PFSK-1 (cell line): Measurements from ENCODE around the gene TSFM.
A peak's percentile ranks its signal among the peaks of the same experiment; 100 is the strongest.

Experiments used
- POLR2AphosphoS5 ChIP-seq: IDR thresholded peaks from 2 replicates; pipeline ENCODE4 v1.6.1; 2012; ENCODE audit warnings: low read depth, mild to moderate bottlenecking, control low read depth, low read length, moderate library complexity
- REST ChIP-seq, 2 experiments: IDR thresholded peaks; 2 replicates each; pipeline versions ENCODE4 v1.6.1 to v1.8.0; 2011 to 2012; ENCODE audit warnings: low read depth in 2 of 2, low read length in 2 of 2, control low read depth in 1 of 2, inconsistent platforms in 1 of 2, mild to moderate bottlenecking in 1 of 2, moderate library complexity in 1 of 2; ENCODE audit not compliant: insufficient read depth in 1 of 2
- TAF1 ChIP-seq: IDR thresholded peaks from 2 replicates; pipeline ENCODE4 v1.6.1; 2012; ENCODE audit warnings: low read length, control low read depth, borderline replicate concordance; ENCODE audit not compliant: insufficient read depth

GRCh38 chr12:57845478-57846284, 63.1 kb downstream of the TSFM start:
- no peak for TF ChIP-seq REST (IDR thresholded peaks at IDR 0.05; ENCODE audit: insufficient read depth in 1 of 2, low read depth in 2 of 2, low read length in 2 of 2)
- peak; percentile 18; the same call in 1 of the 2 replicates for TF ChIP-seq TAF1
- no peak; the same call in 1 of the 2 replicates for TF ChIP-seq POLR2AphosphoS5
